Endometrial microvascular endothelial cells (primary cell): ENCODE data around the gene BCAS3. TPM values are rescaled to one million over a fixed set of nuclear protein-coding genes. Genes with fewer than 3 reads are reported as not detected.

Experiments used
- in situ Hi-C: cut with HindIII; loops from 2 replicates; pipeline ENCODE4 v1.10.0; 2017; ENCODE audit warnings: low sequenced_read_pairs, low pct_unique_long_range_greater_than_20kb; ENCODE audit errors: inconsistent ontology term
- total RNA-seq: library from RNA; depleted of rRNA; stranded (reverse); fragments of >200 nt; gene quantifications from one replicate; pipeline ENCODE4 v1.2.3, GENCODE V29; 2015; ENCODE audit errors: inconsistent ontology term

BCAS3 gene
- total RNA-seq, 1 donor from 2014 or later = 21.2 TPM

GRCh38 chr17:61267847-61268246 lies 590.2 kb downstream of the BCAS3 start:
- in situ Hi-C loops = no loop called here

- in situ Hi-C loops = no loop called here
These were observed 597.7 kb downstream of the BCAS3 start for GRCh38 chr17:61275395-61275794.

- in situ Hi-C loops = no loop called here
These were observed 599.2 kb downstream of the BCAS3 start for GRCh38 chr17:61276806-61277205.

GRCh38 chr17:61279476-61280145 lies 602.0 kb downstream of the BCAS3 start:
- in situ Hi-C loops = no loop called here

GRCh38 chr17:61280338-61280737 lies 602.7 kb downstream of the BCAS3 start:
- in situ Hi-C loops = no loop called here

GRCh38 chr17:61280851-61281250 lies 603.2 kb downstream of the BCAS3 start:
- in situ Hi-C loops = no loop called here

GRCh38 chr17:61282377-61282776 lies 604.7 kb downstream of the BCAS3 start:
- in situ Hi-C loops = no loop called here

GRCh38 chr17:61283043-61283442 lies 605.4 kb downstream of the BCAS3 start:
- in situ Hi-C loops = no loop called here

- in situ Hi-C loops = no loop called here
These were observed 606.5 kb downstream of the BCAS3 start for GRCh38 chr17:61284174-61284573.

GRCh38 chr17:61284746-61285145 lies 607.1 kb downstream of the BCAS3 start:
- in situ Hi-C loops = no loop called here

- in situ Hi-C loops = no loop called here
These were observed 608.1 kb downstream of the BCAS3 start for GRCh38 chr17:61285526-61286320.

- in situ Hi-C loops = no loop called here
These were observed 608.8 kb downstream of the BCAS3 start for GRCh38 chr17:61286449-61286848.

- in situ Hi-C loops = no loop called here
These were observed 612.0 kb downstream of the BCAS3 start for GRCh38 chr17:61289408-61290385.

- in situ Hi-C loops = no loop called here
These were observed 614.0 kb downstream of the BCAS3 start for GRCh38 chr17:61291451-61292285.

- in situ Hi-C loops = no loop called here
These were observed 616.6 kb downstream of the BCAS3 start for GRCh38 chr17:61294286-61294685.

GRCh38 chr17:61294777-61295176 lies 617.1 kb downstream of the BCAS3 start:
- in situ Hi-C loops = no loop called here

GRCh38 chr17:61296058-61296457 lies 618.4 kb downstream of the BCAS3 start:
- in situ Hi-C loops = no loop called here
